H1 (cell line): ENCODE measurements around the gene CIBAR2. TPM values are rescaled to one million over a fixed set of nuclear protein-coding genes. Genes with fewer than 3 reads are reported as not detected.

Source experiments
- CTCF ChIA-PET: fragments of 300-600 bp; sonication (Branson Sonifier 250); formaldehyde crosslinking; loops from one replicate; lab custom pipeline; 2021; ENCODE audit not compliant: partially characterized antibody; lab: Charles Lee
- POLR2A ChIA-PET: fragments of 300-600 bp; sonication (Branson Sonifier 250); formaldehyde crosslinking; loops from one replicate; lab custom pipeline; 2021; ENCODE audit warnings: inconsistent platforms; ENCODE audit not compliant: partially characterized antibody; lab: Charles Lee
- DNase-seq, 2 experiments: peaks; one replicate each; pipeline versions ENCODE4 v3.0.0 to v3.0.0-alpha.2; 2010 to 2022; ENCODE audit warnings: low spot score in 2 of 2, low read depth in 1 of 2, mixed read lengths in 1 of 2
- FAIRE-seq: peaks from 2 replicates; lab custom pipeline; 2011; peaks lifted over from hg19 to GRCh38; lab: Jason Lieb, UNC
- H2AFZ ChIP-seq: 2 replicates; pipeline ENCODE4 v1.8.1; 2012; ENCODE audit warnings: low read length, inconsistent platforms
- H2AK5ac ChIP-seq: 2 replicates; pipeline ENCODE4 v1.6.1; 2013; ENCODE audit warnings: low read depth, low read length
- H2BK120ac ChIP-seq: replicated peaks from 2 replicates; pipeline ENCODE3; 2013; ENCODE audit warnings: low read depth, low read length, inconsistent platforms
- H2BK12ac ChIP-seq: 2 replicates; pipeline ENCODE4 v1.6.1; 2013; ENCODE audit warnings: low read depth, low read length
- H2BK15ac ChIP-seq: 2 replicates; pipeline ENCODE4 v1.6.1; 2013; ENCODE audit warnings: low read length
- H2BK20ac ChIP-seq: 2 replicates; pipeline ENCODE4 v1.6.1; 2013; ENCODE audit warnings: low read length
- H2BK5ac ChIP-seq: 2 replicates; pipeline ENCODE4 v1.6.1; 2013; ENCODE audit warnings: low read depth, low read length
- H3K14ac ChIP-seq: 2 replicates; pipeline ENCODE4 v1.6.1; 2013; ENCODE audit warnings: inconsistent platforms; ENCODE audit not compliant: insufficient read length
- H3K18ac ChIP-seq: 2 replicates; pipeline ENCODE4 v1.6.1; 2013; ENCODE audit warnings: low read length; ENCODE audit errors: extremely low read depth
- H3K23ac ChIP-seq: 2 replicates; pipeline ENCODE4 v1.6.1; 2013; ENCODE audit warnings: inconsistent platforms; ENCODE audit not compliant: insufficient read length
- H3K23me2 ChIP-seq: 2 replicates; pipeline ENCODE4 v1.6.1; 2013; ENCODE audit warnings: low read depth, low read length
- H3K27ac ChIP-seq: 2 replicates; pipeline ENCODE4 v1.6.1; 2011; ENCODE audit warnings: low read depth, low read length, inconsistent platforms
- H3K27me3 ChIP-seq, 4 experiments: replicated peaks in 1 of 4; 1 replicate in 1 of 4; 2 replicates in 3 of 4; pipeline versions ENCODE4 v1.6.1 to v1.8.1; 2011 to 2013; ENCODE audit warnings: low read length in 3 of 4, mild to moderate bottlenecking in 3 of 4, inconsistent platforms in 2 of 4, mixed read lengths in 2 of 4, moderate library complexity in 1 of 4; ENCODE audit not compliant: control insufficient read depth in 3 of 4, insufficient read depth in 3 of 4; ENCODE audit errors: extremely low read depth in 1 of 4
- H3K36me3 ChIP-seq, 4 experiments: 2 replicates each; pipeline versions ENCODE4 v1.6.1 to v1.8.1; 2011 to 2013; ENCODE audit warnings: mild to moderate bottlenecking in 4 of 4, low read length in 3 of 4, moderate library complexity in 2 of 4, control low read depth in 1 of 4, inconsistent platforms in 1 of 4; ENCODE audit not compliant: insufficient read depth in 4 of 4, control insufficient read depth in 2 of 4
- H3K4ac ChIP-seq: replicated peaks from 2 replicates; pipeline ENCODE3; 2013; ENCODE audit warnings: low read length, low read depth, mixed read lengths, inconsistent platforms; ENCODE audit not compliant: insufficient read length
- H3K4me1 ChIP-seq, 4 experiments: replicated peaks in 1 of 4; 1 replicate in 1 of 4; 2 replicates in 3 of 4; pipeline versions ENCODE4 v1.6.1 to v1.8.1; 2011 to 2013; ENCODE audit warnings: low read length in 3 of 4, inconsistent platforms in 2 of 4, mixed read lengths in 1 of 4; ENCODE audit not compliant: insufficient read depth in 4 of 4, control insufficient read depth in 3 of 4
- H3K4me2 ChIP-seq, 2 experiments: 2 replicates each; pipeline versions ENCODE4 v1.6.1 to v1.8.1; 2011 to 2013; ENCODE audit warnings: low read depth in 2 of 2, low read length in 2 of 2, control low read depth in 1 of 2, inconsistent platforms in 1 of 2, mild to moderate bottlenecking in 1 of 2; ENCODE audit not compliant: insufficient read depth in 1 of 2
- H3K4me3 ChIP-seq, 4 experiments: fragments of 200-600, 300-600 bp in 1 of 4; sonication (generic), shearing (Covaris generic), sonication (Bioruptor Twin) in 1 of 4; 2 replicates each; pipeline versions ENCODE4 v1.5.1 to v1.8.1; 2011 to 2016; ENCODE audit warnings: low read length in 4 of 4, low read depth in 3 of 4, control low read depth in 2 of 4, inconsistent platforms in 2 of 4, mild to moderate bottlenecking in 2 of 4, mixed read lengths in 1 of 4, moderate library complexity in 1 of 4; ENCODE audit not compliant: insufficient read depth in 2 of 4; ENCODE audit errors: extremely low read depth in 1 of 4
- H3K56ac ChIP-seq: replicated peaks from 2 replicates; pipeline ENCODE3; 2013; ENCODE audit warnings: low read depth, mild to moderate bottlenecking, mixed read lengths, low read length, inconsistent platforms; ENCODE audit not compliant: insufficient read length
- H3K79me1 ChIP-seq: 2 replicates; pipeline ENCODE4 v1.6.1; 2013; ENCODE audit warnings: low read depth, low read length, control low read depth
- H3K79me2 ChIP-seq, 2 experiments: 2 replicates each; pipeline versions ENCODE4 v1.6.1 to v1.8.1; 2012 to 2013; ENCODE audit warnings: low read length in 2 of 2, mild to moderate bottlenecking in 2 of 2, inconsistent platforms in 1 of 2; ENCODE audit not compliant: insufficient read depth in 2 of 2, control insufficient read depth in 1 of 2
- H3K9ac ChIP-seq, 4 experiments: replicated peaks in 1 of 4; 1 replicate in 1 of 4; 2 replicates in 3 of 4; pipeline versions ENCODE4 v1.6.1 to v1.8.1; 2011 to 2013; ENCODE audit warnings: low read depth in 3 of 4, low read length in 3 of 4, control low read depth in 2 of 4, mild to moderate bottlenecking in 2 of 4, moderate library complexity in 2 of 4, inconsistent platforms in 1 of 4; ENCODE audit errors: extremely low read depth in 1 of 4
- H3K9me3 ChIP-seq, 2 experiments: 2 replicates each; pipeline versions ENCODE4 v1.6.1 to v1.8.1; 2012 to 2013; ENCODE audit warnings: mild to moderate bottlenecking in 2 of 2, moderate library complexity in 2 of 2, control low read depth in 1 of 2, inconsistent platforms in 1 of 2, low read depth in 1 of 2, low read length in 1 of 2, mixed read lengths in 1 of 2; ENCODE audit not compliant: insufficient read depth in 2 of 2
- H4K20me1 ChIP-seq, 2 experiments: replicated peaks in 1 of 2; 2 replicates each; pipeline versions ENCODE3 to v1.8.1; 2011 to 2013; ENCODE audit warnings: inconsistent platforms in 2 of 2, low read length in 2 of 2, mild to moderate bottlenecking in 1 of 2; ENCODE audit not compliant: insufficient read depth in 2 of 2, control insufficient read depth in 1 of 2
- H4K5ac ChIP-seq: 2 replicates; pipeline ENCODE4 v1.6.1; 2013; ENCODE audit warnings: low read length, low read depth, mixed read lengths, inconsistent platforms; ENCODE audit not compliant: insufficient read length
- H4K8ac ChIP-seq: 2 replicates; pipeline ENCODE4 v1.8.0; 2013; ENCODE audit warnings: mild to moderate bottlenecking, moderate library complexity, low read length, inconsistent platforms; ENCODE audit not compliant: insufficient read depth; ENCODE audit errors: extremely low read depth
- H4K91ac ChIP-seq: replicated peaks from 2 replicates; pipeline ENCODE3; 2013; ENCODE audit warnings: low read length, mixed read lengths, inconsistent platforms; ENCODE audit not compliant: insufficient read length
- HDAC6 ChIP-seq: IDR thresholded peaks from one replicate; pipeline ENCODE4 v1.7.1; 2012; ENCODE audit warnings: low read depth, mild to moderate bottlenecking, inconsistent platforms, low read length, moderate library complexity
- NRF1 ChIP-seq: IDR thresholded peaks from 2 replicates; pipeline ENCODE4 v1.6.1; 2011; ENCODE audit warnings: mild to moderate bottlenecking, low read depth, low read length, improper control_type of control experiment
- SIRT6 ChIP-seq: IDR thresholded peaks from one replicate; pipeline ENCODE4 v1.7.1; 2012; ENCODE audit warnings: low read length, inconsistent platforms
- SIX5 ChIP-seq: IDR thresholded peaks from 2 replicates; pipeline ENCODE4 v1.6.1; 2011; ENCODE audit warnings: mild to moderate bottlenecking, low read depth, low read length
- SP4 ChIP-seq: IDR thresholded peaks from 2 replicates; pipeline ENCODE4 v1.6.1; 2012; ENCODE audit warnings: low read length, inconsistent platforms
- TBP ChIP-seq: IDR thresholded peaks from 2 replicates; pipeline ENCODE4 v1.6.1; 2011; ENCODE audit warnings: low read depth, low read length, improper control_type of control experiment
- WGBS, 2 experiments: shearing (Covaris generic) in 1 of 2; methylation state at CpG; one replicate each; pipeline versions ENCODE4 v1.1.6 to v1.1.7; 2013 to 2015; ENCODE audit warnings: low lambda C conversion rate in 2 of 2, mixed read lengths in 2 of 2, inconsistent platforms in 1 of 2, low coverage in 1 of 2, missing lambda C conversion rate in 1 of 2; ENCODE audit not compliant: insufficient replicate concordance in 2 of 2, insufficient coverage in 1 of 2, insufficient read length in 1 of 2; ENCODE audit errors: extremely low coverage in 1 of 2, missing lambda C conversion rate in 1 of 2; 5-methylcytosine and 5-hydroxymethylcytosine counted together
- polyA plus RNA-seq, 7 experiments: library from polyadenylated mRNA; depleted of rRNA in 3 of 7; stranded (reverse) in 5 of 7; unstranded in 2 of 7; fragments of >200 nt in 5 of 7; fragments of 200-250 nt in 2 of 7; gene quantifications; 1 replicate in 5 of 7; 2 replicates in 1 of 7; 4 replicates in 1 of 7; pipeline versions ENCODE4 v1.2.1 to v1.2.3, GENCODE V29; 2011 to 2013; ENCODE audit warnings: missing spikeins in 2 of 7, mixed read lengths in 2 of 7
- total RNA-seq: library from RNA; stranded (reverse); fragmentation: NEBNext Ultra II Directional; extraction: Animal tissue kit (Norgen Biotek cat#: 25700); gene quantifications from 2 replicates; pipeline ENCODE4 v1.2.1, GENCODE V29; 2021

The CIBAR2 gene
- total and polyA plus RNA-seq, 2 of the 8 experiments (the other 6 are each of a cell fraction or from before 2014, with no cell fraction given), result 0.18 TPM; not detected in 1

- CTCF ChIA-PET, result interaction anchor here (0.6 to 3.1 kb wide), 5 partner anchors 14 to 908 kb away, joined by 3 to 22 read pairs (median 3); partner anchors contain the start of gene CIBAR2
- H3K9me3 ChIP-seq, result no peaks in the 10 kb centered on the region
Measured at GRCh38 chr16:85072076-85072860, 40.0 kb downstream of the CIBAR2 start.

More at GRCh38 chr16:85072076-85072860, 40.0 kb downstream of the CIBAR2 start:
- no peak overlapping the region for H2BK12ac ChIP-seq
- no peak overlapping the region for H3K14ac ChIP-seq
- 92% methylated on average over 8 of the region's 8 CpGs; no CpG with 5 or more reads in 1 of the 2 experiments for WGBS, 2 experiments
- H3K23me2 ChIP-seq, result no peaks in the 10 kb centered on the region
- no peaks in the 10 kb centered on the region for H3K79me1 ChIP-seq
- no peak overlapping the region for H4K91ac ChIP-seq
- no peak overlapping the region for H4K5ac ChIP-seq
- no peak overlapping the region for H3K4ac ChIP-seq
- no peak overlapping the region for H3K4me2 ChIP-seq
- no peaks in the 10 kb centered on the region for H4K20me1 ChIP-seq
- H3K23ac ChIP-seq, result no peak overlapping the region
- H3K4me3 ChIP-seq, result no peak overlapping the region
- no peak overlapping the region for H2AFZ ChIP-seq
- H3K9ac ChIP-seq, result no peak overlapping the region
- no peak overlapping the region for H2BK15ac ChIP-seq
- no peak overlapping the region for H3K56ac ChIP-seq
- no peak overlapping the region for H4K8ac ChIP-seq
- no peaks in the 10 kb centered on the region; a peak in 1 of 8 replicates for H3K36me3 ChIP-seq
- H2BK5ac ChIP-seq, result no peak overlapping the region
- peaks cover 0 to 8% (median 4%) of the 10 kb centered on the region in 4 experiments; a peak in 5 of 7 replicates for H3K4me1 ChIP-seq
- no peaks in the 10 kb centered on the region for H3K79me2 ChIP-seq
- no peak overlapping the region for H2AK5ac ChIP-seq
- H2BK20ac ChIP-seq, result no peak overlapping the region
- DNase-seq, result no peak
- no peak overlapping the region for H3K18ac ChIP-seq
- no peak overlapping the region for H3K27ac ChIP-seq
- no peak for FAIRE-seq
- no peak overlapping the region for H2BK120ac ChIP-seq
- TF ChIP-seq HDAC6 (no peak), NRF1 (no peak), SIRT6 (no peak), SP4 (no peak), TBP (no peak), SIX5 (no peak)
- H3K27me3 ChIP-seq, result peaks cover 0 to 7% (median 5%) of the 10 kb centered on the region in 4 experiments; a peak in 3 of 7 replicates
- POLR2A ChIA-PET, result no interaction called here
